MM.1S (cell line): ENCODE measurements around the gene DEUP1.
"Not testable (repeated sequence)": the region's sequence is repeated elsewhere in the genome, so short reads cannot be mapped to it uniquely, and the experiment has no call there.

Experiments
- DNase-seq: peaks from one replicate; pipeline ENCODE4 v3.0.0-alpha.2; 2015
- H2AFZ ChIP-seq: fragments of 300-600 bp; sonication (generic); 2 replicates; pipeline ENCODE4 v1.6.0; 2016; ENCODE audit warnings: antibody characterized with exemption, low read length
- H3F3A ChIP-seq: fragments of 300-600 bp; sonication (generic); 2 replicates; pipeline ENCODE4 v1.6.1; 2016; ENCODE audit warnings: mild to moderate bottlenecking, antibody characterized with exemption, low read length, moderate library complexity, mixed read lengths; ENCODE audit not compliant: insufficient read depth
- H3K27ac ChIP-seq: fragments of 300-600 bp; sonication (generic); 2 replicates; pipeline ENCODE4 v1.5.1; 2016; ENCODE audit warnings: mild to moderate bottlenecking, low read length
- H3K27me3 ChIP-seq: fragments of 300-600 bp; sonication (generic); replicated peaks from 2 replicates; pipeline ENCODE4 v1.6.0; 2016; ENCODE audit warnings: low read length; ENCODE audit not compliant: insufficient read depth
- H3K36me3 ChIP-seq: fragments of 300-600 bp; sonication (generic); replicated peaks from 2 replicates; pipeline ENCODE4 v1.6.1; 2016; ENCODE audit warnings: mild to moderate bottlenecking, low read length, mixed read lengths; ENCODE audit not compliant: insufficient read depth
- H3K4me1 ChIP-seq: fragments of 300-600 bp; sonication (generic); 2 replicates; pipeline ENCODE4 v1.6.1; 2016; ENCODE audit warnings: low read length, mixed read lengths
- H3K4me2 ChIP-seq: fragments of 300-600 bp; sonication (generic); 2 replicates; pipeline ENCODE4 v1.6.0; 2016; ENCODE audit warnings: low read depth, low read length
- H3K4me3 ChIP-seq: fragments of 300-600 bp; sonication (generic); 2 replicates; pipeline ENCODE4 v1.5.1; 2016; ENCODE audit warnings: low read length, mixed read lengths
- H3K79me2 ChIP-seq: fragments of 300-600 bp; sonication (generic); 2 replicates; pipeline ENCODE4 v1.6.1; 2016; ENCODE audit warnings: mixed run types, low read length, mixed read lengths
- H3K9ac ChIP-seq: fragments of 300-600 bp; sonication (generic); 2 replicates; pipeline ENCODE4 v1.6.1; 2016; ENCODE audit warnings: low read length, mixed read lengths
- H3K9me2 ChIP-seq: fragments of 300-600 bp; sonication (generic); replicated peaks from 2 replicates; pipeline ENCODE4 v1.6.1; 2016; ENCODE audit warnings: mild to moderate bottlenecking, low read length, mixed read lengths; ENCODE audit not compliant: insufficient read depth
- H3K9me3 ChIP-seq: fragments of 300-600 bp; sonication (generic); replicated peaks from 2 replicates; pipeline ENCODE4 v1.6.1; 2016; ENCODE audit warnings: mild to moderate bottlenecking, low read length, mixed read lengths; ENCODE audit not compliant: insufficient read depth
- H4K20me1 ChIP-seq: fragments of 300-600 bp; sonication (generic); 2 replicates; pipeline ENCODE4 v1.6.1; 2016; ENCODE audit warnings: mild to moderate bottlenecking, low read length, moderate library complexity, mixed read lengths; ENCODE audit not compliant: insufficient read depth
- EZH2 ChIP-seq: fragments of 300-600 bp; sonication (generic); optimal IDR thresholded peaks from 2 replicates; pipeline ENCODE3; 2017; ENCODE audit warnings: low read depth, mild to moderate bottlenecking, antibody characterized with exemption, low read length, mixed read lengths
- EZH2phosphoT487 ChIP-seq: fragments of 300-600 bp; sonication (generic); IDR thresholded peaks from 2 replicates; pipeline ENCODE4 v1.6.1; 2018; ENCODE audit warnings: antibody characterized with exemption, low read length
- TF ChIP-seq, protein P1 (sequence below): fragments of 300-600 bp; sonication (generic); IDR thresholded peaks from 2 replicates; pipeline ENCODE4 v1.5.1; 2016; ENCODE audit warnings: antibody characterized with exemption, low read length, mixed read lengths

DEUP1 gene

DNA sequence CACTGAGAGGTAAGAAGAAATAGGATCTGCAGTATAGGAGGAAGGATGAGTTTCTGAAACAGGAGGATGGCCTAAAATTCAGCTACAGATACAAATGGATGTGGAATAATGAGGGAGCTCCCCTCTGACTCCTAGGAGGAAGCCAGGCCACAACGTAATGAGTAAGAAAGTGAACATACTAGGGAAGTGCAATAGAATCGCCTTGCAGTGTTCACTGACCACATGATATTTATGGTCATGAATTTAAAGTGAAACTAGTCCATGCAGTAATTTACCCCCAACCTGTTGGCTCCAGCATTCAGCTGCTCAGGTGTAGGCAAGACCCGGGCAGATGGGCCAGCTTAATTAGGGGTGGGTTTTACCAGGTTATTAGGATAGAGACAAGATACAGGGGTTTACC is 101.7 kb downstream of the DEUP1 start:
- no peaks in the 10 kb centered on the region for H3K36me3 ChIP-seq

DNA sequence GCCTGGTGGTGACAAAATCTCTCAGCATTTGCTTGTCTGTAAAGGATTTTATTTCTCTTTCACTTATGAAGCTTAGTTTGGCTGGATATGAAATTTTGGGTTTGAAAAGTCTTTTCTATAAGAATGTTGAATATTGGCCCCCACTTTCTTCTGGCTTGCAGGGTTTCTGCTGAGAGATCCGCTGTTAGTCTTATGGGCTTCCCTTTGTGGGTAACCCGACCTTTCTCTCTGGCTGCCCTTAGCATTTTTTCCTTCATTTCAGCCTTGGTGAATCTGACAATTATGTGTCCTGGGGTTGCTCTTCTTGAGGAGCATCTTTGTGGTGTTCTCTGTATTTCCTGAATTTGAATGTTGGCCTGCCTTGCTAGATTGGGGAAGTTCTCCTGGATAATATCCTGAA is 112.7 kb downstream of the DEUP1 start:
- H3K4me1 ChIP-seq, H3K79me2 ChIP-seq, H2AFZ ChIP-seq, DNase-seq, H3K9me2 ChIP-seq, H3K4me3 ChIP-seq, H3K9me3 ChIP-seq, H3F3A ChIP-seq, H3K9ac ChIP-seq, H3K27ac ChIP-seq, H3K27me3 ChIP-seq, H3K36me3 ChIP-seq, H3K4me2 ChIP-seq, H4K20me1 ChIP-seq: not testable (repeated sequence)

More for the DNA sequence above, 101.7 kb downstream of the DEUP1 start:
- Histone ChIP-seq H2AFZ (no peak overlapping the region), H3F3A (no peaks in the 10 kb centered on the region), H3K4me2 (no peak overlapping the region), H4K20me1 (no peaks in the 10 kb centered on the region), H3K27ac (no peak overlapping the region), H3K79me2 (no peaks in the 10 kb centered on the region), H3K9me2 (no peaks in the 10 kb centered on the region), H3K27me3 (no peaks in the 10 kb centered on the region), H3K9me3 (no peaks in the 10 kb centered on the region), H3K4me1 (no peaks in the 10 kb centered on the region), H3K9ac (no peak overlapping the region), H3K4me3 (no peak overlapping the region)
- TF ChIP-seq EZH2phosphoT487 (no peak), EZH2 (no peak)
- TF ChIP-seq, protein P1, sequence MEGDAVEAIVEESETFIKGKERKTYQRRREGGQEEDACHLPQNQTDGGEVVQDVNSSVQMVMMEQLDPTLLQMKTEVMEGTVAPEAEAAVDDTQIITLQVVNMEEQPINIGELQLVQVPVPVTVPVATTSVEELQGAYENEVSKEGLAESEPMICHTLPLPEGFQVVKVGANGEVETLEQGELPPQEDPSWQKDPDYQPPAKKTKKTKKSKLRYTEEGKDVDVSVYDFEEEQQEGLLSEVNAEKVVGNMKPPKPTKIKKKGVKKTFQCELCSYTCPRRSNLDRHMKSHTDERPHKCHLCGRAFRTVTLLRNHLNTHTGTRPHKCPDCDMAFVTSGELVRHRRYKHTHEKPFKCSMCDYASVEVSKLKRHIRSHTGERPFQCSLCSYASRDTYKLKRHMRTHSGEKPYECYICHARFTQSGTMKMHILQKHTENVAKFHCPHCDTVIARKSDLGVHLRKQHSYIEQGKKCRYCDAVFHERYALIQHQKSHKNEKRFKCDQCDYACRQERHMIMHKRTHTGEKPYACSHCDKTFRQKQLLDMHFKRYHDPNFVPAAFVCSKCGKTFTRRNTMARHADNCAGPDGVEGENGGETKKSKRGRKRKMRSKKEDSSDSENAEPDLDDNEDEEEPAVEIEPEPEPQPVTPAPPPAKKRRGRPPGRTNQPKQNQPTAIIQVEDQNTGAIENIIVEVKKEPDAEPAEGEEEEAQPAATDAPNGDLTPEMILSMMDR, result no peak
- DNase-seq, result no peak

DNA sequence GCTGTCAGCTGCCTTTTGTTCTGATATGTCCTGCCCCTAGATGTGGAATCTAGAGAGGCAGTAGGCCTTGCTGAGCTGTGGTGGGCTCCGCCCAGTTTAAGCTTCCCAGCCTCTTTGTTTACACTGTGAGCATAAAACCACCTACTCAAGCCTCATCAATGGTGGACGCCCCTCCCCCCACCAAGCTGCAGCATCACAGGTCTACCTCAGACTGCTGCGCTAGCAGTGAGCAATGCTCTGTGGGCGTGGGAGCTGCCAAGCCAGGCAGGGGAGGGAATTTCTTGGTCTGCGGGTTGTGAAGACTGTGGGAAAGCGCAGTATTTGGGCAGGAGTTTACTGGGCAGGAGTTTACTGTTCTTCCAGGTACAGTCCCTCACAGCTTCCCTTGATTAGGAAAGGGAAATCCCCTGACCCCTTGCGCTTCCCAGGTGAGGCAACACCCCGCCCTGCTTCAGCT is 114.1 kb downstream of the DEUP1 start:
- H3K36me3 ChIP-seq, result no peaks in the 10 kb centered on the region
- no peaks in the 10 kb centered on the region for H3K79me2 ChIP-seq
- no peak overlapping the region for H2AFZ ChIP-seq
- H3K27me3 ChIP-seq, result no peaks in the 10 kb centered on the region
- H3K4me1 ChIP-seq, result no peaks in the 10 kb centered on the region
- H3K4me2 ChIP-seq, result no peak overlapping the region
- H4K20me1 ChIP-seq, result no peaks in the 10 kb centered on the region
- H3K9me3 ChIP-seq, result no peaks in the 10 kb centered on the region
- H3K4me3 ChIP-seq, result no peak overlapping the region
- H3F3A ChIP-seq, result no peaks in the 10 kb centered on the region
- no peaks in the 10 kb centered on the region for H3K9me2 ChIP-seq
- TF ChIP-seq, protein P1, result no peak
- TF ChIP-seq EZH2 (no peak), EZH2phosphoT487 (no peak)
- no peak overlapping the region for H3K9ac ChIP-seq
- DNase-seq, result no peak
- no peak overlapping the region for H3K27ac ChIP-seq

DNA sequence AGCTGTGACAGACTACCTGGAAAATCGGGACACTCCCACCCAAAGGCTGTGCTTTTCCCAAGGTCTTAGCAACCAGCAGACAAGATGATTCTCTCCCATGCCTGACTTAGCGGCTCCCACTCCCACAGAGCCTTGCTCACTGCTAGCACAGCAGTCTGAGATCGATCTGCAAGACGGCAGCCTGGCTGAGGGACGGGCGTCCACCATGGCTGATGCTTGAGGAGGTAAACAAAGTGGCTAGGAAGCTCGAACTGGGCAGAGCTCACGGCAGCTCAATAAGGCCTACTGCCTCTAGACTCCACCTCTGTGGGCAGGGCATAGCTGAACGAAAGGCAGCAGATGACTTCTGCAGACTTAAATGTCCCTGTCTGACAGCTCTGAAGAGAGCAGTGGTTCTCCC is 127.7 kb downstream of the DEUP1 start:
- Histone ChIP-seq H3K36me3 (no peaks in the 10 kb centered on the region), H3K4me3 (no peak overlapping the region), H3K4me1 (no peaks in the 10 kb centered on the region), H3K4me2 (no peak overlapping the region), H2AFZ (no peak overlapping the region), H3K27me3 (no peaks in the 10 kb centered on the region), H3K79me2 (no peaks in the 10 kb centered on the region), H3K27ac (no peak overlapping the region), H3K9me2 (no peaks in the 10 kb centered on the region), H3K9ac (no peak overlapping the region), H4K20me1 (no peaks in the 10 kb centered on the region), H3K9me3 (no peaks in the 10 kb centered on the region), H3F3A (no peaks in the 10 kb centered on the region)
- no peak for DNase-seq
- no peak for TF ChIP-seq EZH2phosphoT487
- TF ChIP-seq EZH2, result no peak
- TF ChIP-seq, protein P1, result no peak

DNA sequence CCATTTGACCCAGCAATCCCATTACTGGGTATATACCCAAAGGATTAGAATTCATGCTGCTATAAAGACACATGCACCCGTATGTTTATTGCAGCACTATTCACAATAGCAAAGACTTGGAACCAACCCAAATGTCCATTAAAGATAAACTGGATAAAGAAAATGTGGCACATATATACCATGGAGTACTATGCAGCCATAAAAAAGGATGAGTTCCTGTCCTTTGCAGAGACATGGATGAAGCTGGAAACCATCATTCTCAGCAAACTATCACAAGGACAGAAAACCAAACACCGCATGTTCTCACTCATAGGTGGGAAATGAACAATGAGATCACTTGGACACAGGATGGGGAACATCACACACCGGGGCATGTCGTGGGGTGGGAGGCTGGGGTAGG is 133.1 kb downstream of the DEUP1 start:
- H3F3A ChIP-seq, DNase-seq, H3K4me3 ChIP-seq, H4K20me1 ChIP-seq, H3K79me2 ChIP-seq, H3K27ac ChIP-seq, H3K36me3 ChIP-seq, H3K4me1 ChIP-seq, H3K4me2 ChIP-seq, H3K9me2 ChIP-seq, H3K9ac ChIP-seq, H3K27me3 ChIP-seq, H2AFZ ChIP-seq, H3K9me3 ChIP-seq: not testable (repeated sequence)
